Measurements from ENCODE around the gene SPAG4.

DNA sequence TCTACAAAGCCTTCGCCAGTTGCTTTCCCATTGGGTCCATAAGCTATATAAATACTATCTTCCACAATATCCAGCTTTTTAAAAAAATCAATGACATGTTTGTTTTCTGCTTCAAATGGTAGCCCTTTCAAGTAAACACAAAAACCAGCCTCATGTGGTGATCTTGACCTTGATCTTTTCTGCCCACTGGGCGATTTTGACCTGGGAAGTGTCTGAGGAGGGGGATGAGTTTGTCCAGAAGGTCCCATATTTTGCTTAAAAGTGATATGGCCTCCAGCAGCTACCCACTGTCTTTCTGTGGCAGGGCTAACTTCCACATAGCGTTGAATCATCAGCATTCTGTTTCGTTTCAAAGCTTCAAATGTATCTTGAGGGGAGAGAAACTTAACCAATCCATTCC, 38.3 kb downstream of the SPAG4 start:
- TF ChIP-seq, protein P1, sequence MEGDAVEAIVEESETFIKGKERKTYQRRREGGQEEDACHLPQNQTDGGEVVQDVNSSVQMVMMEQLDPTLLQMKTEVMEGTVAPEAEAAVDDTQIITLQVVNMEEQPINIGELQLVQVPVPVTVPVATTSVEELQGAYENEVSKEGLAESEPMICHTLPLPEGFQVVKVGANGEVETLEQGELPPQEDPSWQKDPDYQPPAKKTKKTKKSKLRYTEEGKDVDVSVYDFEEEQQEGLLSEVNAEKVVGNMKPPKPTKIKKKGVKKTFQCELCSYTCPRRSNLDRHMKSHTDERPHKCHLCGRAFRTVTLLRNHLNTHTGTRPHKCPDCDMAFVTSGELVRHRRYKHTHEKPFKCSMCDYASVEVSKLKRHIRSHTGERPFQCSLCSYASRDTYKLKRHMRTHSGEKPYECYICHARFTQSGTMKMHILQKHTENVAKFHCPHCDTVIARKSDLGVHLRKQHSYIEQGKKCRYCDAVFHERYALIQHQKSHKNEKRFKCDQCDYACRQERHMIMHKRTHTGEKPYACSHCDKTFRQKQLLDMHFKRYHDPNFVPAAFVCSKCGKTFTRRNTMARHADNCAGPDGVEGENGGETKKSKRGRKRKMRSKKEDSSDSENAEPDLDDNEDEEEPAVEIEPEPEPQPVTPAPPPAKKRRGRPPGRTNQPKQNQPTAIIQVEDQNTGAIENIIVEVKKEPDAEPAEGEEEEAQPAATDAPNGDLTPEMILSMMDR (conservative IDR thresholded peaks at IDR 0.05): no peak
- no peak for TF ChIP-seq EZH2 (IDR thresholded peaks at IDR 0.05; ENCODE audit: low read depth)

Data from PC-9 (cell line).